ENCODE measurements around the gene ADSS1.
A peak's percentile ranks its signal among the peaks of the same experiment; 100 is the strongest.

Gene ADSS1

DNA sequence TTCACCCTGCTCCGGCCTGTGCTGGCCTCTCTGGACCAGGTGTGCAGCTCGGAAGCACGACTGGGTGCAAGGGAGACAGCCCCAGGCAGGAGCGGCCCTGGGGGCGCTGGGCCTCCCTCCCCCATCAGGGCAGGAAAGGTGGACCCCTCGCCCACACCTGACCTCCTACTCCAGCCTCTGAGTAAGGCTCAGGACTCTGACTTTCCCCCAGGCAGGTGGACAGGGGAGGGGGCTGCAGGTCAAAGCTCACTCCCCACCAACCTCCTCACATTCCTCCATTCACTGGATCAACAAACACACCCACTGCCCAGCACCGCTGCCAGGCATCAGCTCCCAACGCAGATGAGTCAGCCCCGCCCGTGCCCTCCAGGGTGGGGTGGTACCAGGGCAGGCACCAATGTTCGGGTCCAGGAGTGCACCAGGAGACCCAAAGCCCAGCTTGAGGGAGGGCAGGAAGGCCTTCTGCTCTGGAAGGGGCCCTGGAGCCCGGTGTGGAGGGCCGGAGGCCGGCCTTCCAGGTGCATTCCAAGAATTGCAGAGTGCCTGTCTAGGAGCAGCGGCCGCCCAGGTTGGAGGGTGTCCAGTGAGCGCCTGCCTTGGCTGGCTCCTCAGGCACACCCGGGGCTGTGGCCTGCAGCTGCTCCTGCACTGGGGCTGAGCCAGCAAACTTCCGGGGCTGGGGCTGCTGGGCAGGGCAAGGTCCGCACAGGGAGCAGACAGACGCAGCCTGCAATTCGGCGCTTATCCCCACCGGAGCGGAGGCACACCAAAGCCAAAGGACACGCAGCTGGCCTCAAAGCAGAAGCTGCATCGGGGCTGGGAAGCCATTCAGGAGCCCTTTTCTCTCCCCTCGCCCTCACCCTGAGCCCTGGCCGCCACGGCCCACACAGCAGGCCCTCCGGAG is 36.2 kb upstream of the ADSS1 start:
- no peak for DNase-seq

DNA sequence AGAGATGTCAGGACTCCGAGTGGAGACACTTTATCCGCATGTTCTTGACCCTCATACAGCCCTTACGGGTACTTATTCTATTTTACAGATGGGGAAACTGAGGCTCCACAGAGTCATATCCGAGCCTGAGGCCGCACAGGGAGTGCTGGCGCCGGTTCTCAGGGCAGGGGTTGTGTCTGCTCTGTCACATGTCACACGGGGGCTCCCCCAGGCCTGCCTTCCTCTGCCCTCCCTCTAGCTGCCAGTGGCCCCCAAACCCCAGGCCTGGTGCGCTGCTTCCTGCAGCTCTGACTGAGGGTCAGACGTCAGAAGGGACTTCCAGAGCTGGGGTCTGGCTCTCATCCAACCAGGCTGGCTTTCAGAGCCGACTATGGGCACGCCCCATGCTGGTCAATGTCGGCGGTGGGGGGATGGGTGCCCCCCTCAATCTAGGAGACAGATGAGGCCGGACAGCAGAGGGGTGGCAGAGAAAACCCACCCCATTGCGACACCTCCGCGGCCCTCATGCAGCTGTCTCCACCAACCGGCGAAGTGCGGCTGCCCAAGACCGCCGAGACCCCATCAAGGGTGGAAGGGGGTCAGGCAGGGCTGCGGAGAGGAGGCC is 35.4 kb upstream of the ADSS1 start:
- DNase-seq: no peak

DNA sequence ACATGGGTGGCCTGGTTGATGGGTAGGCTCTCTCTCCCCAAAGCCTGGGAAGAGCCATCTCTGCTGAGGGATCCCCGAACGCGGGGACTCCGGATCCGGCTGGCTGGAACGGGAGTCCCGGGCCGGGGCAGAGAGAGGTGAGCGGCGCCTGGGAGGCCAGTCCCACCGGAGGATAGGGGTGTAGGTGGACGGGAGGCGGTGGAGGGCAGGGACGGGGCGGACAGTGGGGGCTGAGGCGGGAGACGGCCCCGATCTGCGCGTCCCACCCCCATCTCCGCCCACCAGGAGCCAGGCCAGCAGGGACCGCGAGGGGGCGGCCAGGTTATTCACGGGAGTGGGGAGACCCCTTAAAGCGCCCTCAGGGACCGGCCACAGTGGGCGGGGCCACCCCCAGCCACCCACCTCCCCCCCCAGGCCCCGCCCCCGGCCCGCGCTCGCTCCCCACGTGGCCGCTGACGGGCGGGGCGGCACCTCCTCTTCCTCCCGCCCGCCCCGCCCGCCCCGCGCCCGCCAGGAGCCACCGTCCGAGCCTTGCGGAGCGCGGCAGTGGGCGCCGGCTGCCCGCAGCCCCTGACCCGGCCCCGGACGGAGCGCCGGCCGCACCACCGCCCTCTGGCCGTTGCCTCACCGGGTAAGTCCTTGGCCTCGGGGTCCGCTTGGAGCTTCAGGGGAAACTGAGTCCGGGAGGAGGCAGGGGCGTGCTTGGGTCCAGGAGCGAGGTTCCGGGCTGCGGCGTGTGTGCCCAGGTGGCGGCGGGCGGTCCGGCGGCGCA is 34.7 kb upstream of the ADSS1 start, which contains the start of gene INF2:
Gene INF2, plus strand, starts transcription at position 510 of the 772 bp plus-strand sequence. CDS start 11,748 bp downstream, outside the sequence.
- DNase-seq: peak in 1 of 2 donors; percentile 39

DNA sequence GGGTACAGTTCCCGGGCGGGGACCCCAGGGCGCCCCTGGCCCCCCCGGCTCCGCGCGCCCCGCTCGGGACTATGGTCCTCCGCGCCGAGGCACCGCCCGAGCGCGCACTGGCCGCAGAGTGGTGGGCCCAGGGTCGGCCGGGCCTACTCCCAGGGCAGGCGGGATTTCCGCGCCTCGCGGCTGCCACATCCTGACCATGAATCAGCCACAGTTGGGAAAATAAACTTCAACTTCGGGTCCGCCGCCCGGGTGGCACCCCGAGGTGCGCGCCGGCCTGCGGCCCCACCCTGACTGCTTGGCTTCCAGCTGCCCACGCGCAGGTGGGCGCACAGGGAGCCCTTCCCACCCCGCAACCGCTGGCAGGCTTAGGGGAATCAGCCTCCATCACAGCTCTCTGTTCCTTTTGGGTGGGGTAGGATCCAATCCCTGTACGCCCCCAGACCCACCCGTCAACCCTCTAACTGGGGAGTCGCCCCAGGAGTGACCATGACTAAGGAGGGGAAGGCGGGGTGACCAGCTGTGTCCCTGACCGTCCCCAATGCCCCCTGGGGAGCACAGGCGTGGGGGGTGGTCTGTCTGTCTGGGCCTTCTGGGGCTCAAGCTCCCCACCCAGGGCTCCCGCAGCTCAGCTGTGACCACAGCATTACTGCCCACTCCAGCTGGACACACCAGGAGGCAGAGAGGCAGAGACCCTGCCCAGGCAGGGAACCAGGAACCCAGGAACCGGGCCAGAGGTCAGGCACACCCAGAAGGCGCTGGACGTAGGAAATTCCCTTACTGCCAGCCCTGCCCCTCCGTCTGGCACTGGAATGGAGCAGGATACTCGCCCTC is 33.9 kb upstream of the ADSS1 start:
- no peak for DNase-seq

DNA sequence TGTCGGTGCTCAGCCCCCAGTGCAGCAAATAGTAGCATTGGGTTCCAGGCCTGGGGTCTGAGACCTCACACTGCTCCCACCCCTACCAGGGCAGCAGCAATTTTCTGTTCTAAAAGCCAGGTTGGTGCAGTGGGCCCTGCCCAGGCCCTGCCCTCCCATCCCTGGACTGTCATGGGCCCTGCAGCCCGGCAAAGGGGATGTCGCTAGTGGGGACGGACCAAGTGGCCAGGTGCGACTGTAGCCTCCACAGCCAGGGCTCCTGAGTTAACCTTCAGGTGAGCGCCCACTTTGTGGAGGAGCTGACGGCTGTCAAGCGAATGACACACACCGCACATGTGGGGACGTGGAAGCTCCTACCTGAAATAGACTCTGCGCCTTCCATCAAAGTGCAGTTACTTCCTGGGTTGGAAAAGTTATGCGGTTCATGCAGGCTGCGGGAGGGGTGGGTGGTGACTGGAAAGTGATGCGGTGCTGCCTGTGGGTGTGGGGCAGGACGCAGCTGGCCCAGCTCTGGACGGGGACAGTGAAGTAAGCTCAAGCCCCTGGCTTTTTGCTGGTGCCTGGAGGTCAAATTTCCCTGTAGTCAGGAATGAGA is 33.1 kb upstream of the ADSS1 start:
- DNase-seq: no peak

DNA sequence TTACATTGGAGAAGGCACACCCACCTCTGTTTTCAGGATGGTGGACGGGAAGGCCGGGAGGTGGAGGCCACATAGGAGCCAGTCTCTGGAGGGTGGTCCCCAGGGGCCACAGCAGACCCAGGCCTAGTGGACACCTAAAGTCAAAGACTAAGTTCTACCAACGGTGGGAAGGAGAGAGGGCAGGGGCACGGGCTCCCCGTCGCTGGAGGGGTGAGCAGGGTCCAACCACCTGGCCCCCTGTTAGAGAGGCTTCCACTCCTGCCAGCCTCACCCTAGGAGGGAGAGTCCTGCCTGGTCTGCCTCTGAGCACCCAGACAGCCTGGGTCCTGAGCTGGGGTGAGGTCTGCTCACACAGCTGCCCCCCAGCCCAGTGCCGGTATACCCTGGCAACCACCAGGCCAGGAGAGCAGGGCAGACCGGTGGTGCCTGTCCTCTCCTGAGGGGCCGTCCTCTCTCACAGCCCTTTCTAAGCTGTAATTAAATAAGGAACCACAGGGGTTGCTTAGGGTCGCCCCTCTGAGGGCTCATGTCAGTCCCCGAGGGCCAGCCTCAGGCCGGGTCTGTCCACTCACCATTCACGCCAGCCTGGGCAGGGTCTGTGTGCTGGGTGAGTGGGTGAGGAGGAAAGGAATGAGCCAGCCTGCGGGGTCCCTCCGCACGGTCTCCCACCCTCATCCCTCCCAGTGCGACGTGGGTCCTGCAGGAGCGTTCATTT is 32.3 kb upstream of the ADSS1 start:
- DNase-seq: no peak

DNA sequence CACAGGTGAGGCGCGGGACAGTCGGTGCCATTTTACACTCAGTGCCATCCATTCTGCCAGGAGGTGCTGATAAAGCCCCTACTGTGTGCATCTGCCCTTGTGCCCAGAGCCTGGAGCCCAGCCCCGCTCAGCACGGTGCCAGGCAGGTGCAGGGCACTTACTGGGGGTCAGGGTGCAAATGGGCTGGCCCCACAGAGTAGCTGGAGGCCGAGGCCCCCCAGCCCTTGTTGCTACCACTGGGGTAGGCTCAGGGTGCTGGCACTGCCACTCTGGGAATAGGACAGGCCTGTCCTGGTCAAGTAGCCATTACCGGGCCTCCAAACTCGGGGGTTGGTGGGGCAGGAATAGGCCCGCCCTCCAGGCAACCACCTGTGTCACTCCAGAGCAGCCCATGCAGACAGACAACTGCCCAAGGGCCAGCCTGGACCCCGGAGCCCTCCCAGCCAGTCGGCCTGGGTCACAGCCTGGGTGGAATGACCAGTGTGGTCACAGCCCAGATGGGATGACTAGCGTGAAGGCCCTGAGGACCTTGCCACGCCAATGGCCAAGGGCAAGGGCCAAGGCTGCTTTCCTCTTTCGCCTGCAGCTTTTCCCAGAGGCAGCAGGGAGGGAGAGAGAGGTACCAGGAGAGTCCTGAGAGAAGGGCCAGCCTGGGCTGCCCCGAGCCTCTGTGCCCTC is 31.6 kb upstream of the ADSS1 start:
- no peak for DNase-seq

DNA sequence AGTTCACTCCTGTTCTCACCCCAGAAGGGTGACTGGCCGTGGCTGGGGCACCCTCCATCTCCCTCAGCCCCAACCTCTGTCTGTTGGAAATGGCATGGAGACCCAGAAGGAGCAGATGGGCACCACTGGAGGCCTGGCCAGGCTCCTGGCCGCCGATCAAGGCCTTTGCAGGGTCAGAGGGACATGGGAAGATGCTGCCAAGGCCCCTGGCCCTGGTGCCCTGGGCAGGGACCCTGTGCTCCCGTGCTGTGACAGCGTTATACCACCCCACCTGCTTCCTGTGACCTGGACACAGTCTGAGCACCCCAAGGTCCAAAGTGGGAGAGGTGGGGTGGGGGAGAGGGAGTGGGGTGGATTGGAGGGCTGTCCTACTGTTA is 31.1 kb upstream of the ADSS1 start:
- DNase-seq: no peak

DNA sequence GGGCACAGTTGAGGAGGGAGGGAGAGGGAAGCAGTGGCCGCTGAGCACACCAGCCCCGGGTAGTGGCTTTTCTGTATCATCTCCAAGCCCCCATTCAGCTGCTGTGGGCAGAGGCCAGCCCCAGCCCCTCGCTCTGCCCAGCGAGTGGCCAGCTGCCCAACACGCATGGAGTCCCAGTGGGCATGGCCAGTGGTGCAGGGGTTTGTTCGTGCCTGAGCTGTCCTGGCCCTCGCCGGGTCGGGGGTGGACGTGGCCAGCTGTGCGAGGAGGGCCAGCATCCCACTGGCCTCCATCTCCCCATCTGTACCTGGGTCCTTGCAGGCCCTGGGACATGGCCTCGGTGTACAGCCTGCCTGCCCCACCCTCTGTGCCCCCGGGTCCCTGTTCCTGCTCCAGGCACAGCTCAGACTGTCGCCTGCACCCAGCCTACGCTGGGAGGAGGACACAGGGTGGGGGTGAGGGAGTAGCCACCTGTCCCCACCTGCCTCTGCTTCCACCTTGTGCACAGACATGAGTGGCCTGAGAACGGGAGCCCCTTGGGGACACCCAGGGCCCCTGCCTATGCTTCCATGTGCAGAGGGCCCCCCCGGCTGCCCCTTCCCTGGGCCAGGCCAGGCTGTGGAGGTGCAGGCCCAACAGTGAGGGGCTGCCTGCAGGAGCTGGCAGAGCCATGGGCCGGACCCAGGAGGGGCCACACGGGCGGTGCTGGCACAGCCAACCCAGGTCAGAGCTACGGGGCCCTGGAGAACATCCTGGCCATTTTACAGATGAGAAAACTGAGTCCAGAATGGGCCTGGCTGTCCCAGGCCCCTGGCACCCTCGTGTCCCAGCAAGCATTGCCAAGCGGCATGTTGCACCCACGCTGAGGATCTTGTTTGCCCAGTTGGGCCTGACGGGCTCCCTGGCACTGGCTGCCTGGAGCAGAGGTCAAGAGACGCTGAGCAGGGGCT is 30.3 kb upstream of the ADSS1 start:
- no peak for DNase-seq

DNA sequence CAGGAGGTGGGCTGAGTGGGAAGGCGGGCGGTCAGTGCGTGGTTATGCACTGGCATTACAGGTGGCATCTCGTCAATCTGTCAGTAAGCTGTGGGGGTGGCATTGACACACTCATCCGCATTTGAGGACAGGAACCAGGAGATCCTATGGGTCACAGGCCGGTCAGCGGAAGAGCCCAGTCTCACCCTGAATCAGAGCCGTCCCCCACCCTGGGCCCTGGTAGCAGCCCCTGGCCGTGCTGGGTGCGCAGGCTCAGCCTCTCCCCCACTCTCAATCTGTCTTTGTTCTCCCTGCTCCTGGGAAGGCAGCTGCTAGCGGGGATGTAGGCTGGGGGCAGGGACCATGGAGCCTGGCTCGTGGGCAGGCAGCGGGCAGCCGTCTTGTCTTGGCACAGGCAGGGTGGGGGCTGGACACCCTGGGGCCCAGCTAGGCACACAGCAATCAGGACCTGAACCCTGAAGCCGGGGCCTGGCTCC is 29.5 kb upstream of the ADSS1 start:
- DNase-seq: no peak

DNA sequence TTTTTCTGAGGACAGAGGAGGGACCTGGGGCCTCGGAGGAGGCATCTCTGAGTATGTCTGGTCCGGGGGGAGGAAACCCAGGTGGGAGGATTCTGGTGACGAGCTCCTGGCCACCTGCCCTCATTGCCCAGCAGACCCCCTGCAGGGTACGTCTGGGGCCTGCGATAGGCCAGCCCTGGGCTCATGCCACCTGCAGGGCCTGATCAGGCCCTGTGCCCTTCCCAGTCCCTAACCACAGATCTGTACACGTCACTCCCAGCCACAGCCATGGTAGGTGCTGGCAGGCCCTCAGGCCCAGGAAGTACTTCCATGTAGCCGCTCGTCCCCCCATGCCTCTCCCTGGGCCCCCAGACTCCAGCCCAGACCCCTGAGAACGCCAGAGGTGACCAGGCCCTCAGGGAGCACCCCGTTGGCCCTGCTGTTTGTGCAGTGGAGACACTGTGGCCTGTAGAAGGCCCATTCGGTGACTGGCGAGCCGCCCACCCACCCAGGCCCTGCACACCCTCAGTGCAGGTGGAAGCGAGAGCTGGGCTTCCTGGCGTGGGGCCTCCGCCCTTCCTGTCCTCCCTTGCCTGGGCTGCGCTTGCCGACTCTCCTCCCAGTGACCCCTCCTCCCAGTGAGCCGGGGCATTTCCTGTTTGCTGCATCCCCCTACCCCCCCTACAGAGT is 28.9 kb upstream of the ADSS1 start:
- DNase-seq: no peak

DNA sequence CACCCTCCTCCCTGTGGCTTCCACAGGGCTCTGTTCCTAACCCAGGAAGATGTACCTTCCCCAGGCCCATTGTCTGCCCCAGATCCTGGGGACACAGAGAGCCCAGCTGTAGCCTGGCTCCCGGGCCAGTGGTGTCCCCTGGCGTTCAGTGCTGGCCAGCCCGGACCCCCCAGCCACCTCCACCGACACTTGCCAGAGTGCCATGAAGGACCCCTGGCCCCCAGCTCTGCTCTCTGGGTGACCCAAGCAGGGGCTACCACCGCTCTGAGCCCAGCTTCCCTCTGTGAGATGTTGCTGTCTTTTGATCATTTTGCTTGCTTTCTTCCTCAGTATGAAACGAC is 28.4 kb upstream of the ADSS1 start:
- no peak for DNase-seq

DNA sequence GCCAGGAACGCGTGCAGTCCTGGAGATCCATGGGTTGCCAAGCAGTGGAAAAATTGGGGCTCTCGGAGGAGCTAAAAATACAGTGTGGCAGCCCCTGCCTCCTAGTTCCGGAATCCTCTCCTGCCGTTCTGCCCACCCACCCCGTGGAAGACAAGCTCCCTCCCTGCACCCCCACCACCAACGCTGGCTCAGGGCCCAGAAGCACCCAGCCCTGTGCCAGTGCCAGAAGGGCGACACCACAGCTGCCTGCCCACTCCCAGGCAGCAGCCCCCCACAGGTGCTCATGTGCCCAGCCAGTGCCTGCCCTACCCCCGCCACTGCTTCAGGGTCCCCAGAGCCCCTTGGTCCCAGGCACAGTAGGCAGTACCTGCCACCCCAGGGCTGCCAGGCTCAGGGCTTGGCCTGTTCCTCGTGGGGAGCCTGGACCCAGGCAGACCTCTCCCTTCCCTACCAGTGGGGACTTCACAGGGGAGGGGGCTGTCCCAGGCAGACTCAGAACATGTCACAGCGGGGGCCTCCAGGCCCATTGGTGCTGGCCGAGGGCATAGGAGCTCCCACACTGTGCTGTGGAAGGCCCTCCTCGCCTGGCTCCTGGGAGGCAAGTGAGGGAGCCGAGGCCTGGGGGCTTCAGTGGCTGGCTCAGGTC is 27.2 kb upstream of the ADSS1 start:
- no peak for DNase-seq

DNA sequence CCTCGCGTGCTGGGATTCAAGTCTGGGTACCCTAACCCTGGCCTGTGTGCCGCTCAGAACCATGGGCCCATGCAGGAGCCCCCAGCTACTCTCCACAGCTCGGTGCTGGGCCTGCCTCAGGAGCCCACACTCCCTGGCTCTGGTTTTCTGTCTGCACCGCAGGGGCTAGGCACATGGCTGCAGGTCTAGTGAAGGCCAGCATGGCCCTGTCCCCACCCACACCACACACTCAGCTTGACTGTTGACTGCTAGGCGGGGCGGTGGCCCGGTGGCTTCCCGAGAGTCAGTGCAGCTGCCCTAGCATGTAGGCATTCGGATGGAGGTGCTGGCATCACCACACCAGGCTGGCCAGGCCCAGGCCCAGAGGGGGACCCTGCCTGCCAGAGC is 26.7 kb upstream of the ADSS1 start:
- no peak for DNase-seq

DNA sequence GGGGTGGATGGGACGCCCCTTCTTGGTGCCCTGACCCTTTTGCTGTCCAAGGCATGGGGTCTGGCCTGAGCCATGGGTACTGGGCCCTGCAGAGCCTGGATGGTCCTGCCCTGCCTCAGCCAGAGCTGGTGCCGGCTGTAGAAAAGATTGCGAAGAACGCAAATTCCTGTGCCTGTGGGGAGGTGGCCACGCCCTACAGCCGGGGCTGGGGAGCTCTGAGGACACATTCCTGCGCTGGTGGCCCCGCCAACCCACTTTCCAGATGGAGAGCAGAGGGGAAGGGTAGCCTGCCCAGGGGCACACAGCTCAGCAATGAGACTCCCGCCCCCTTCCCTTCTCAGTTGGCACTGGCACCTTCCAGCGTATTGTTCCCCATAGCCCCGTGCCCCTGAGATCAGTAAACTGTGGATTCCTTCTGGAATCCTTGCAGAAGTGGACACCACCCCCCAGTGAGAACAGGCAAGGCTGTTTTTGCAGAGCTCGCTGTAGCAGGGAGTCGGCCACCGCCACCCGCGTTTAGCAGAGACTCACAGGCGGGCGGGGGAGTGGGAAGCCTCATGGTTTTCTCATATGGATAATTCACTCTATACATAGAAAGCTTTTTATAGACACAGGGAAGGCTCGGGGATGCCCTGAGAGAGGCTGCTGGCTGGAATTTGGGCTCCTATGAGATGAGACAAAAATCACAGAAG is 26.0 kb upstream of the ADSS1 start:
- DNase-seq: no peak

DNA sequence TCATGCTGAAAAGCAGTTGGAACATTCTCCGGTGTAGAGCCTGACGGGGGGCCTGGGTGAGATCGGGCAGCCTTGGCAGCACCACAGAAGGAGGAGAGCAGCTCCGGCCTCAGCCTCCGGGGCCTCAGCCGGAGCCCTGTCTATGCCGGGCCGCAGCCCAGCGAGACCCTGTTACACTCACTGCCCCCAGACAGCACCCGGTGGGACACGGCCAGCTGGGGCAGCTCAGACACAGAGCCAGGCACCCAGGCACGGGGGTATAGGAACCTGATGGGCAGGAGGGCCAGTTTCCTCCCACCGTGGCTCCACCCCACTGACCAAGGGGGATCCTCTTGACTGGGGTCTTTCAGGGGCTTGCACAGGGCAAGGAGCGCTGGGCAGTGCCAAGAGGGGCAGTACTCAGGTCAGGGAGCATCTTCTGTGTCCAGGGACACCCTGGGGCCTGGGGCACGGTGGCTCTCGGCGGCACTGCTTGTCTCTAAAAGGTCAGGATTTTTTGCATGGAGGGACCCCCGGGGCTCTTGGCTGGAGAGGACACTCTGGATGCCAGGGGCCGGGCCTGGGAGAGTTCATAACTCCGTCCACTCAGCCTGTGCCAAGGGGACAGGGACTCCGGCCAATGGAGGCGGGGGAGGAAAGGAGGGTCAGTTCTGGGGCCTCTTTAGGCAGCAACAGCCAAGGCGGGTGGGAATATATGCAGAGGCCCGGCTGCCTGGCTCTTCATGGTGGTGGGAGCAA is 25.2 kb upstream of the ADSS1 start:
- DNase-seq: no peak

DNA sequence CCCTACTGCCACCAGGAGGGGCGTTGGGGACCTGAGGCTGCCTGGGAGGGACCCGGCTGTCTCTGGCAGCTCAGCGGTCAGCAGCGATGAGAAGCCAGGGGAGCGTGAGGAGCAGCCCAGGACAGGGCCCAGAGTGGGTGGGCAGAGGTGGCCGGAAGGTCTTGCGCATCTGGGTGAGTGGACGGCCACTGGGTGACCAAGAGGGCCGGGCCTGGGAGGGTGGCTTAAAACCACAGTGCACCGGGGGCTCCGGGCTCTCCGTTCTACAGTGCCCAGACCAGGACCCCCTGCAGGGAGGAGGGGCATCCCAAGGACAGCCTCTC is 24.6 kb upstream of the ADSS1 start:
- no peak for DNase-seq

DNA sequence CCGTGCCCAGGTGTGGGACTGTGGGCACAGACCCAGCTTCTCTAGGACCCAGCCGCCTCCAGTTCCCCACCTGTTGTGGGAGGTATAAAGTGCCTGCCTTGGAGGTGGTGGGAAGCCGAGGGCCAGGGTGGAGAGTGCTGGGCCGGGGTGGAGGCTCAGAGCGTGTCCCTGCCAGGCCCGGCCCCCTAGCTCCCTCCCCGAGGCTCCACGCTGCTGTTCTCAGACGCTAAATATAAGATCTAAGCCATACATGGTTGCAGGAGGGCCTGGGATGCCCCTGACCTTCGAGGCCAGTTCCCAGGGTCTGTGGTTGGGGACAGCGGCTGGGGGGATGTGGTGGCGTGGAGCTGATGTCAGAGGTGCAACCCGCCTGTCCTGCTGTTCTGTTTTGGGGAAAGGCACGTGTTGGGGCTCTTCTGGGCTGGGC is 23.8 kb upstream of the ADSS1 start:
- DNase-seq: no peak

Measured in bone marrow (tissue), 2 donors.